ENCODE measurements around the gene PDPR. TPM values are rescaled to one million over a fixed set of nuclear protein-coding genes. Genes with fewer than 3 reads are reported as not detected.
"Not testable (repeated sequence)": the region's sequence is repeated elsewhere in the genome, so short reads cannot be mapped to it uniquely, and the experiment has no call there.

The PDPR gene
- total and polyA plus RNA-seq, 2 experiments from 2014 or later, result 8.3 to 38.2 TPM

DNA sequence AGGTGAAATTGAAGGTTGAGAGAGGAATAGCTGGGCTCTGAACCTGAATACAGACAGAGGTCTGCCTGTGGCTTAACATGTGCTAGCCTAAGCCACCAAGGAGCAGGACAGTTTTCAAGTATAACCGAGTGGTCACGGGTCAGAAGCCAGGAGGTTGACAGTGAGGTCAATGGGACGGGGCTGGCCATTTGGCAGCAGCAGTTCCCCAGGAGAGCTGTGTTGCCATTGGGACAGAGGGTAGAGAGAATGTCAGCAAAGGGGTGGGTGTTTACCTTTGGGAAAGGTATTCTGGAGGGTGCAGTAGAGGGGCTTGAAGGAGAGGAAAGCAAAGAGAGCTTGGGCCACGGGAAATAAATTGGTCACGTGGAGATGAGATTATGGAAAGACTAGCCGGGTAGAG lies 4.2 kb downstream of the PDPR start:
- not testable (repeated sequence) for H3F3A ChIP-seq (replicated peaks; ENCODE audit: low read depth); H2AFZ ChIP-seq; H3K9me2 ChIP-seq (ENCODE audit: insufficient read depth); H3K4me3 Mint-ChIP-seq; H3K27me3 Mint-ChIP-seq (ENCODE audit: insufficient read depth, low read depth, poor library complexity); H3K4me1 ChIP-seq (ENCODE audit: insufficient read depth); H4K20me1 ChIP-seq (replicated peaks; ENCODE audit: insufficient read depth); DNase-seq (ENCODE audit: low spot score); H3K27ac ChIP-seq (ENCODE audit: low read depth); H3K4me1 Mint-ChIP-seq; H3K27me3 ChIP-seq (ENCODE audit: insufficient read depth); H3K4me3 ChIP-seq; H3K4me2 ChIP-seq; H3K9me3 Mint-ChIP-seq; ATAC-seq; H3K36me3 ChIP-seq (ENCODE audit: insufficient read depth)
- H3K79me2 ChIP-seq (replicated peaks; ENCODE audit: insufficient read depth), result peaks cover 55% of the 10 kb centered on the region
- Mint-ChIP-seq H3K27ac (peak overlapping the region; percentile 42; the same call in 1 of the 2 replicates), H3K36me3 (ENCODE audit: low read depth) (peaks cover 27% of the 10 kb centered on the region)

- H3K36me3 Mint-ChIP-seq (ENCODE audit: low read depth), result peaks cover 32% of the 10 kb centered on the region
- not testable (repeated sequence) for H3K27me3 ChIP-seq (ENCODE audit: insufficient read depth); H3K27ac ChIP-seq (ENCODE audit: low read depth); H4K20me1 ChIP-seq (replicated peaks; ENCODE audit: insufficient read depth); H3K4me3 ChIP-seq; DNase-seq (ENCODE audit: low spot score); H3K27me3 Mint-ChIP-seq (ENCODE audit: insufficient read depth, low read depth, poor library complexity); H2AFZ ChIP-seq; H3K4me1 Mint-ChIP-seq; ATAC-seq; H3K9me3 Mint-ChIP-seq; H3K9me2 ChIP-seq (ENCODE audit: insufficient read depth); H3K4me3 Mint-ChIP-seq; H3K4me1 ChIP-seq (ENCODE audit: insufficient read depth); H3K4me2 ChIP-seq; H3F3A ChIP-seq (replicated peaks; ENCODE audit: low read depth); H3K27ac Mint-ChIP-seq
- Histone ChIP-seq H3K79me2 (replicated peaks; ENCODE audit: insufficient read depth) (peaks cover 59% of the 10 kb centered on the region), H3K36me3 (ENCODE audit: insufficient read depth) (peaks cover 13% of the 10 kb centered on the region)
These were observed 4.6 kb downstream of the PDPR start for GRCh38 chr16:70118776-70119175.

GRCh38 chr16:70120398-70120797 lies 6.3 kb downstream of the PDPR start:
- H3K27me3 ChIP-seq (ENCODE audit: insufficient read depth); H3F3A ChIP-seq (replicated peaks; ENCODE audit: low read depth); H3K27ac ChIP-seq (ENCODE audit: low read depth); H3K9me3 Mint-ChIP-seq; H3K27me3 Mint-ChIP-seq (ENCODE audit: insufficient read depth, low read depth, poor library complexity); H3K4me3 ChIP-seq; DNase-seq (ENCODE audit: low spot score); H3K4me1 ChIP-seq (ENCODE audit: insufficient read depth); H3K9me2 ChIP-seq (ENCODE audit: insufficient read depth); H3K4me3 Mint-ChIP-seq; H2AFZ ChIP-seq; H3K4me1 Mint-ChIP-seq; H3K4me2 ChIP-seq; H3K27ac Mint-ChIP-seq; ATAC-seq; H4K20me1 ChIP-seq (replicated peaks; ENCODE audit: insufficient read depth): not testable (repeated sequence)
- H3K79me2 ChIP-seq (replicated peaks; ENCODE audit: insufficient read depth), result peaks cover 52% of the 10 kb centered on the region
- peaks cover 36% of the 10 kb centered on the region for H3K36me3 Mint-ChIP-seq (ENCODE audit: low read depth)
- peaks cover 19% of the 10 kb centered on the region for H3K36me3 ChIP-seq (ENCODE audit: insufficient read depth)

GRCh38 chr16:70123822-70124221 lies 9.7 kb downstream of the PDPR start:
- DNase-seq (ENCODE audit: low spot score); ATAC-seq; H3K27ac ChIP-seq (ENCODE audit: low read depth); H3K4me3 ChIP-seq; H3K27me3 Mint-ChIP-seq (ENCODE audit: insufficient read depth, low read depth, poor library complexity); H3F3A ChIP-seq (replicated peaks; ENCODE audit: low read depth); H3K27me3 ChIP-seq (ENCODE audit: insufficient read depth); H3K4me3 Mint-ChIP-seq; H2AFZ ChIP-seq; H3K4me2 ChIP-seq; H3K4me1 Mint-ChIP-seq; H3K9me3 Mint-ChIP-seq; H3K4me1 ChIP-seq (ENCODE audit: insufficient read depth); H3K27ac Mint-ChIP-seq; H3K9me2 ChIP-seq (ENCODE audit: insufficient read depth): not testable (repeated sequence)
- H3K79me2 ChIP-seq (replicated peaks; ENCODE audit: insufficient read depth), result peaks cover 23% of the 10 kb centered on the region
- peaks cover 19% of the 10 kb centered on the region for H3K36me3 ChIP-seq (ENCODE audit: insufficient read depth)
- H3K36me3 Mint-ChIP-seq (ENCODE audit: low read depth), result peaks cover 45% of the 10 kb centered on the region
- peaks cover 10% of the 10 kb centered on the region for H4K20me1 ChIP-seq (replicated peaks; ENCODE audit: insufficient read depth)

GRCh38 chr16:70126226-70126625 lies 12.1 kb downstream of the PDPR start:
- not testable (repeated sequence) for H2AFZ ChIP-seq

GRCh38 chr16:70127706-70128105 lies 13.6 kb downstream of the PDPR start:
- peak; percentile 37; the same call in 1 of the 3 replicates for ATAC-seq

More at GRCh38 chr16:70126226-70126625, 12.1 kb downstream of the PDPR start:
- not testable (repeated sequence) for DNase-seq (ENCODE audit: low spot score); H3K4me2 ChIP-seq; H3K9me2 ChIP-seq (ENCODE audit: insufficient read depth); H3K27ac ChIP-seq (ENCODE audit: low read depth); H3K27ac Mint-ChIP-seq; H3K27me3 Mint-ChIP-seq (ENCODE audit: insufficient read depth, low read depth, poor library complexity); H3K4me1 ChIP-seq (ENCODE audit: insufficient read depth); ATAC-seq; H3K9me3 Mint-ChIP-seq; H3F3A ChIP-seq (replicated peaks; ENCODE audit: low read depth); H3K79me2 ChIP-seq (replicated peaks; ENCODE audit: insufficient read depth); H3K4me3 ChIP-seq; H3K4me3 Mint-ChIP-seq; H3K27me3 ChIP-seq (ENCODE audit: insufficient read depth); H3K4me1 Mint-ChIP-seq
- peaks cover 60% of the 10 kb centered on the region for H3K36me3 Mint-ChIP-seq (ENCODE audit: low read depth)
- H4K20me1 ChIP-seq (replicated peaks; ENCODE audit: insufficient read depth), result peaks cover 10% of the 10 kb centered on the region
- H3K36me3 ChIP-seq (ENCODE audit: insufficient read depth), result peaks cover 36% of the 10 kb centered on the region

GRCh38 chr16:70128844-70129243 lies 14.7 kb downstream of the PDPR start:
- not testable (repeated sequence) for H3K27me3 ChIP-seq (ENCODE audit: insufficient read depth); H3K4me3 ChIP-seq; H3K27me3 Mint-ChIP-seq (ENCODE audit: insufficient read depth, low read depth, poor library complexity); H3K9me3 Mint-ChIP-seq; H3F3A ChIP-seq (replicated peaks; ENCODE audit: low read depth); H3K79me2 ChIP-seq (replicated peaks; ENCODE audit: insufficient read depth); ATAC-seq; H3K27ac Mint-ChIP-seq; DNase-seq (ENCODE audit: low spot score); H3K4me3 Mint-ChIP-seq; H3K4me2 ChIP-seq; H3K9me2 ChIP-seq (ENCODE audit: insufficient read depth); H3K4me1 Mint-ChIP-seq; H3K4me1 ChIP-seq (ENCODE audit: insufficient read depth); H3K27ac ChIP-seq (ENCODE audit: low read depth); H2AFZ ChIP-seq; H4K20me1 ChIP-seq (replicated peaks; ENCODE audit: insufficient read depth)
- H3K36me3 ChIP-seq (ENCODE audit: insufficient read depth), result peaks cover 35% of the 10 kb centered on the region
- peaks cover 64% of the 10 kb centered on the region for H3K36me3 Mint-ChIP-seq (ENCODE audit: low read depth)

More at GRCh38 chr16:70127706-70128105, 13.6 kb downstream of the PDPR start:
- not testable (repeated sequence) for DNase-seq (ENCODE audit: low spot score); H3F3A ChIP-seq (replicated peaks; ENCODE audit: low read depth); H3K9me3 Mint-ChIP-seq; H3K4me3 ChIP-seq; H3K4me3 Mint-ChIP-seq; H3K4me1 Mint-ChIP-seq; H3K27ac Mint-ChIP-seq; H3K4me2 ChIP-seq; H3K4me1 ChIP-seq (ENCODE audit: insufficient read depth); H3K79me2 ChIP-seq (replicated peaks; ENCODE audit: insufficient read depth); H3K9me2 ChIP-seq (ENCODE audit: insufficient read depth); H3K27me3 Mint-ChIP-seq (ENCODE audit: insufficient read depth, low read depth, poor library complexity); H3K27ac ChIP-seq (ENCODE audit: low read depth); H2AFZ ChIP-seq; H3K27me3 ChIP-seq (ENCODE audit: insufficient read depth)
- peaks cover 31% of the 10 kb centered on the region for H3K36me3 ChIP-seq (ENCODE audit: insufficient read depth)
- peaks cover 14% of the 10 kb centered on the region for H4K20me1 ChIP-seq (replicated peaks; ENCODE audit: insufficient read depth)
- peaks cover 61% of the 10 kb centered on the region for H3K36me3 Mint-ChIP-seq (ENCODE audit: low read depth)
